Measurements from ENCODE around the gene SIGMAR1.

The SIGMAR1 gene

DNA sequence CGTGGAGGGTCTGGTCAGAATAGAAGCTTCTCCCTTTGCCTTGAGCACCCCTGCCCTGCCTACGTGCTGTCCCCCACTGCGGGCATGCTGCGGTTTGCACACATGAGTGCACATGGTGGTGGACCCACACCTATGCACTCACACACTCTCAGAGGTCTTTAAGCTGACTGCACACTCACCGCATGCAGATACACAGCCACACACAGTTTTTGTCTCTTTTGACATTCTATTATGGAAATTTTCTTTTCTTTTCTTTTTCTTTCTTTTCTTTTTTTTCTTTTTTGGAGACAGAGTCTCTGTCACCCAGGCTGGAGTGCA, 8.1 kb downstream of the SIGMAR1 start:
- DNase-seq = no peak

- DNase-seq = no peak
These were observed 8.7 kb downstream of the SIGMAR1 start, which contains the start of gene ARID3C for GRCh38 chr9:34628656-34629490. Gene ARID3C, minus strand, starts transcription at chr9:34629066. Its CDS starts 1,052 bp downstream, at chr9:34628014.

- no peak for DNase-seq
These were observed 9.6 kb downstream of the SIGMAR1 start for GRCh38 chr9:34627716-34628655.

GRCh38 chr9:34625186-34625486, 12.5 kb downstream of the SIGMAR1 start:
- DNase-seq = no peak

- DNase-seq = no peak
These were observed 13.0 kb downstream of the SIGMAR1 start for GRCh38 chr9:34624475-34625185.

DNA sequence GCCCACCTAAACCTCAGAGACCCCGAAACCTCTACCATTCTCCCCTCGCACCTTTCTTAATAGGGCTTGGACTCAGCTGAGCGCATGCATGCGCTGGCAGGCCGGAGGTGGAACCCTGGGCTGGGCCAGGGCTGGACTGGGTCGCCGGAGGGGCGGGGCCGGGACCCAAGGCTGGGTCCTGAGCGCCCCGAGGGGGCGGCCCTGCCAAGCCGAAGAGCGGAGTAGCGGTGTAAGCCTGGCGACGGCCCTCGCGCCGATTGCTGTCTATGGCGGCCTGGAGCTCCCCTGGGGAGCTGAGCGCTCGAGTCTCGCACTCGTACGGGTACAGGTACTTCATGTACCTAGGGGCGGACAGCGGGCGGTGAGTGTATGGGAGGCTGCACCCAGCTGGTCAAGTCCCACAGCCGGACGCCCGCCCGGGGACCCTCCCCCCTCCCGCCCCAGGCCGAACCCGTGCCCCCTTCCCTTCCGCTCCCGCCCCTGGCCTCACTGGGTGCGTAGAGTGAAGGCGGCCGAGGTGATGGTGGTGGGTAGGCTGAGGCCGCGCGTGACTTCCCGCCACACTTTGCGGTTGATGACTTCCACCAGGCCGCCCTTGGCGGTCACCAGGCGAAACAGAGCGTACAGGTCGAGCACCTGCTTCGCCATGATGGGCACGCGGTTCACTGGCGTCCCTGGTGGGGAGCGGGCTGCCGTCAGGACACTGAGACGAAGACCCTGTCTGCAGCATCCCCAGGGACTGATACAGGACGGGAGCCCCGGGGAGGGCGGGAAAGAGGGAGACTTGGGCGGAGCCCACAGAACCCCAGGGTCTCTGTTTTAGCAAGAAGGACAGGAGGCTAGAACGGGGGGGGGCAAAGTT, 14.0 kb downstream of the SIGMAR1 start:
- no peak for DNase-seq

GRCh38 chr9:34620061-34620994, 17.3 kb downstream of the SIGMAR1 start, which contains the start of gene DCTN3:
Gene DCTN3, minus strand, starts transcription at chr9:34620495. Its CDS starts 31 bp downstream, at chr9:34620464.
- DNase-seq = peak; percentile 98

DNA sequence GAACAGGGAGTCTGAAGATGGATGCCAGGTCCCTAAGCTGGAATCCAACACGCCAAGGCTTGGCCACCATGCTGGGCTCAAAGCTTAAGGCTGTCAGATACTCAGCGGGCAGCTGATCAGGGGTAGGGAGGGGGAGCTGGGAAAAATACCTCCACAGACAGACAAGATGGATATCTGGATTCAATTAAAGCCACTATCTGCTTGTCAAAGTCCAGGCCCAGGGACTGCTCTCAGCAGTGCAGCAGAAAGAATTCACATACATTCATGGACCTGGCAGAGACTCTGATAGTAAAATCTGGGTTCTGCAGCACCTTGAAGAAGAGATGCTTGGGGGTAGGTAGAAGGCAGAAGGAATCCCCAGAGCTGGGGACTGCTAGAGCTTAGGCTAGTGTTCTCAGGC, 22.5 kb downstream of the SIGMAR1 start:
- no peak for DNase-seq

DNA sequence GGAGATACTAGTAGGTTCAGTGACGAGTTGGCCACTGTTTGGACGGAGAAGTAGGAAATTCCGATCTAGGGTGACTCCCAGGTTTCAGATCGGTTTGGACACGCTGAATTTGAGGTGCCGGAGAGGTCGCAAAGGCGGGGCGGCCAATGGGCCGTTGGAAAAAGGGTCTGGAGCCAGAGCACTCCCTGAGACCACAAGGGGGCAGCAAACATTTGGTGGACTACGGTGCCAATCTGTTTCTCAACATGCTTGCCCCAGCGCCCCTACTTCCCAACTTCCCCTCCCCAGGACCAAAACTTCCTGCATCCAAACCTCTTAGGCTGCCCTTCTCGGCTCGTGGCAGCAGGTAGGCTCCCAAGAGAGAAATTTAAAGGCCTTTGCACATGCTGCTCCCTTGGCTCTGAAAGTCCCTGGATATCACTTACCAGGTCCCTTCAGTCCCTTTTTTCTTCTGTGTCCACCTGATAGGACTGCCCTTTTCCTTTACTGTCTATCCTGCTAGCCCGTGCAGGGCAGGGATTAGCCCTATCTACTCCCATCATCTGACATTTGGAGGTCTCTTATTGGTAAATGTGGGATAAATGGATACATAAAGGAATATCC, 24.7 kb downstream of the SIGMAR1 start:
- DNase-seq = peak; percentile 79

DNA sequence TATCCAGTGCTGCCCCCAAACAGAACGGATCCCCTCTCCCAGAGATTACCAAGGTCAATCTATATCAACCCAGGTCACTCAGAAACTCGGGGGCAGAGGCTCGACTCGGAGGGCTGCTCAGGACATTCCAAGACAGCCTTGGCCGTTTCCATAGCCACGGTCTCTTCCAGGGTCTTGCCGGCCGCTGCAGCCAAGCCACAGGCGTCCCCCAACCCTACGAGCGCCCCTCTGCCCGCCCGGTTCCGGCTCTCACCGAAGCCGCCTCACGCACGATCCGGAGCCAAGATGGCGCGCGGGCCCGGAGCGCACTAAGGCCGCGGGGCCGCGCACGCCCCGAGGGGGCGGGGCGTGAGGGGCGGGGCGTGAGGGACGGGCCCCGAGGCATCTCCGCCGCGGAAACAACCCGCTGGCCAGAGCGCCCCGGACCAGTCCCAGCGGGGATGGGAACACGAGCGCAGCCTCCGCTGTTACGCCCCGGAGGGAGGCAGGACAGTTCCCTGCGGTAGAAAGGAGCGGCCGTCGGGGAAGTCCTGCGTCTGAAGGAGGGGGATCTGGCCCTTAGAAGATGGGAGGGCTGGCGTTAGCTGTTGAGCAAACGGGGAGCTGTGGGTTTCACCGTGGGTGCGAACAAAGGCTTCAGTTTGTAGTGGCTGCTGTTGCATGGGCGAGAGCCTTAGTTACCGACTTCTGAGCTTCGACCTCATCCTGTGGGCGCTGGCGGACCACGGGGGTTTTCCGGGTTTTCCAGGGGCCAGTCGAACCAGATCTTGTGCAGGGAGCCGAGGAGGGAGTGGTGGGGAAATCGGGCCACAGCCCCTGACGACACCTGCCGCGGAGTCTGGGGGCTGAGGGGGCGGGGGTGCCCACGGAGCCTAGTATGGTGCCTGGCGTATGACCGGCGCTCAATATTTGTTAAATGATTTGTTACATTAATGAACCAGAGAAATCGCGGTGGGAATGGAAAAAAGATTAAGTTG, 25.5 kb downstream of the SIGMAR1 start, which contains the start of gene RPP25L:
Gene RPP25L (minus strand): TSS at position 287 of the 977 bp plus-strand sequence. CDS start 801 bp downstream, outside the sequence.
- peak; percentile 91 for DNase-seq

DNA sequence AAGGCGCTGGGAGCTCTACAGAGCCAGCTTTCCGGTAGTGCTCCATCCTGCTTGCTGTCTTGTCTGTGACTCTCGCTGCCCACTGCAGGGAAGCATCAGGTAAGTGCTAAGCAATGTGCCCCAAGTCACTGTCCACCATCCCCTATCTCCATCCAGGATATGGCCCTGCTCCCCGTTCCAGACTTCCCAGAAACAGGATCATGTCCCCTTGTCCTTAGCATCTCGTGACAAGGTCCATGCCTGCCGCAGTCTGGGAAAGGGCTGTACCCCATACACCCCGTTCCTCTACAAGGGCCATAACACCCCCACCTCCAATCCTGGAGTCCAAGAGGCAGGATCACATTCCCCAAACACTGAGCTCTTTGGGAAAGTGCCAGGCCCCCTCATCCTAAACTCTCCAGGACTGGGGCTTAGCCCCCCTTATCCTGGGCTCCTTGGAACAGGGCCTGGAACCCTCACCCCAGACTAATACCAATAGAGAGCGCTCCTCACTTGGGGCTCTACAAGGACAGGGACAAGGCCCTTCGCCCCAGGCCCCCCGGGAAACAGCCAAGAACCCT, 26.3 kb downstream of the SIGMAR1 start:
- DNase-seq = no peak

- no peak for DNase-seq
These were observed 27.0 kb downstream of the SIGMAR1 start for GRCh38 chr9:34610434-34611206.

- no peak for DNase-seq
These were observed 30.3 kb downstream of the SIGMAR1 start for GRCh38 chr9:34607331-34607730.

DNA sequence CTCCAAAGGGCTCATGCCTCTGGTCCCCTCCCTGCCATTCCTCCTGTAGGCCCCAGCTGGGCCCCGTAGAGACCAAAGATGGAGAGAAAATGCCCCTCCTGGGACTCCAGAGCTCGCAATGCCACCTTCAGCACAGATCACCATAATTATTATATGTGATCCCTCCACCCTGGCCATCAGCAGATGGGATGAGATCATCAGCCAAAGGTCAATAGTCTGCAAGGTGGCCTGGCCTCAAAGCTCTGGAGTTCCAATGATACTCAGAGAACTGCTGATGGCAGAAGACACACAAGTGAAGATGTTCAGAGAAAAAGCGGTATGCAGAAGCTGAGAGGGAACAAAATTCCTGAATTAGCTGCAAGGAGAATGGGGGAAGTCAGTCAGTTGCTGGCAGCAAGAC, 30.7 kb downstream of the SIGMAR1 start:
- no peak for DNase-seq

GRCh38 chr9:34606190-34606589, 31.4 kb downstream of the SIGMAR1 start:
- no peak for DNase-seq

GRCh38 chr9:34603610-34604231, 33.9 kb downstream of the SIGMAR1 start:
- DNase-seq = peak; percentile 65

GRCh38 chr9:34601937-34602573, 35.5 kb downstream of the SIGMAR1 start:
- DNase-seq = no peak
